KMS-11 (cell line): ENCODE results near the gene TMEM79.

ENCODE experiments used
- H2AFZ ChIP-seq: fragments of 200-600 bp; sonication (generic); 2 replicates; pipeline ENCODE4 v1.6.1; 2016; ENCODE audit warnings: antibody characterized with exemption, mixed run types, low read depth
- H3K27ac ChIP-seq: fragments of 200-600 bp; sonication (generic); 2 replicates; pipeline ENCODE4 v1.6.1; 2016; ENCODE audit warnings: mild to moderate bottlenecking, mixed run types
- H3K27me3 ChIP-seq: fragments of 200-600 bp; sonication (generic); 2 replicates; pipeline ENCODE4 v1.6.1; 2017; ENCODE audit warnings: mild to moderate bottlenecking, low read depth, mixed run types, moderate library complexity; ENCODE audit not compliant: insufficient read depth
- H3K36me3 ChIP-seq: fragments of 200-600 bp; sonication (generic); 2 replicates; pipeline ENCODE4 v1.6.1; 2017; ENCODE audit warnings: mild to moderate bottlenecking, mixed run types; ENCODE audit not compliant: insufficient read depth
- H3K4me1 ChIP-seq: fragments of 200-600 bp; sonication (generic); 2 replicates; pipeline ENCODE4 v1.6.1; 2016; ENCODE audit warnings: mild to moderate bottlenecking, low read depth, mixed run types; ENCODE audit not compliant: poor library complexity, severe bottlenecking
- H3K4me2 ChIP-seq: fragments of 200-600 bp; sonication (generic); 2 replicates; pipeline ENCODE4 v1.7.0; 2016; ENCODE audit warnings: mild to moderate bottlenecking, mixed run types
- H3K4me3 ChIP-seq: fragments of 200-600 bp; sonication (generic); IDR thresholded peaks from 2 replicates; pipeline ENCODE4 v1.6.1; 2017; ENCODE audit warnings: low read depth, low read length, mixed read lengths; ENCODE audit not compliant: insufficient read depth
- H3K79me2 ChIP-seq: fragments of 200-600 bp; sonication (generic); 2 replicates; pipeline ENCODE4 v1.6.1; 2016; ENCODE audit warnings: low read depth, mixed run types; ENCODE audit not compliant: insufficient read depth
- H3K9ac ChIP-seq: fragments of 200-600 bp; sonication (generic); 2 replicates; pipeline ENCODE4 v1.6.1; 2016; ENCODE audit warnings: mild to moderate bottlenecking, mixed run types
- H4K20me1 ChIP-seq: fragments of 200-600 bp; sonication (generic); 2 replicates; pipeline ENCODE4 v1.6.1; 2016; ENCODE audit warnings: mild to moderate bottlenecking, mixed run types; ENCODE audit not compliant: insufficient read depth
- TF ChIP-seq, protein P1 (sequence below): fragments of 200-600 bp; sonication (generic); conservative IDR thresholded peaks from 2 replicates; pipeline ENCODE4 v1.6.1; 2017; ENCODE audit warnings: low read depth, mild to moderate bottlenecking, antibody characterized with exemption, low read length, moderate library complexity, mixed read lengths

TMEM79 gene

DNA sequence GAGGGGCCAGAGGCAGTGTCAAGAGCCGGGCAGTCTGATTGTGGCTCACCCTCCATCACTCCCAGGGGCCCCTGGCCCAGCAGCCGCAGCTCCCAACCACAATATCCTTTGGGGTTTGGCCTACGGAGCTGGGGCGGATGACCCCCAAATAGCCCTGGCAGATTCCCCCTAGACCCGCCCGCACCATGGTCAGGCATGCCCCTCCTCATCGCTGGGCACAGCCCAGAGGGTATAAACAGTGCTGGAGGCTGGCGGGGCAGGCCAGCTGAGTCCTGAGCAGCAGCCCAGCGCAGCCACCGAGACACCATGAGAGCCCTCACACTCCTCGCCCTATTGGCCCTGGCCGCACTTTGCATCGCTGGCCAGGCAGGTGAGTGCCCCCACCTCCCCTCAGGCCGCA is 42.2 kb upstream of the TMEM79 start, which contains the start of gene BGLAP:
TSS of gene BGLAP (plus strand) at position 259 of the 400 bp plus-strand sequence. CDS start at position 307, 48 bp downstream.
- Histone ChIP-seq H4K20me1 (no peaks in the 10 kb centered on the region), H3K36me3 (no peaks in the 10 kb centered on the region), H3K27ac (no peak within 1 kb of the TSS), H3K4me1 (no peaks in the 10 kb centered on the region), H3K4me3 (no peak within 1 kb of the TSS), H3K79me2 (no peaks in the 10 kb centered on the region), H3K9ac (no peak within 1 kb of the TSS), H3K4me2 (no peak within 1 kb of the TSS), H2AFZ (no peak within 1 kb of the TSS), H3K27me3 (no peaks in the 10 kb centered on the region)
- TF ChIP-seq, protein P1, sequence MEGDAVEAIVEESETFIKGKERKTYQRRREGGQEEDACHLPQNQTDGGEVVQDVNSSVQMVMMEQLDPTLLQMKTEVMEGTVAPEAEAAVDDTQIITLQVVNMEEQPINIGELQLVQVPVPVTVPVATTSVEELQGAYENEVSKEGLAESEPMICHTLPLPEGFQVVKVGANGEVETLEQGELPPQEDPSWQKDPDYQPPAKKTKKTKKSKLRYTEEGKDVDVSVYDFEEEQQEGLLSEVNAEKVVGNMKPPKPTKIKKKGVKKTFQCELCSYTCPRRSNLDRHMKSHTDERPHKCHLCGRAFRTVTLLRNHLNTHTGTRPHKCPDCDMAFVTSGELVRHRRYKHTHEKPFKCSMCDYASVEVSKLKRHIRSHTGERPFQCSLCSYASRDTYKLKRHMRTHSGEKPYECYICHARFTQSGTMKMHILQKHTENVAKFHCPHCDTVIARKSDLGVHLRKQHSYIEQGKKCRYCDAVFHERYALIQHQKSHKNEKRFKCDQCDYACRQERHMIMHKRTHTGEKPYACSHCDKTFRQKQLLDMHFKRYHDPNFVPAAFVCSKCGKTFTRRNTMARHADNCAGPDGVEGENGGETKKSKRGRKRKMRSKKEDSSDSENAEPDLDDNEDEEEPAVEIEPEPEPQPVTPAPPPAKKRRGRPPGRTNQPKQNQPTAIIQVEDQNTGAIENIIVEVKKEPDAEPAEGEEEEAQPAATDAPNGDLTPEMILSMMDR, result no peak

DNA sequence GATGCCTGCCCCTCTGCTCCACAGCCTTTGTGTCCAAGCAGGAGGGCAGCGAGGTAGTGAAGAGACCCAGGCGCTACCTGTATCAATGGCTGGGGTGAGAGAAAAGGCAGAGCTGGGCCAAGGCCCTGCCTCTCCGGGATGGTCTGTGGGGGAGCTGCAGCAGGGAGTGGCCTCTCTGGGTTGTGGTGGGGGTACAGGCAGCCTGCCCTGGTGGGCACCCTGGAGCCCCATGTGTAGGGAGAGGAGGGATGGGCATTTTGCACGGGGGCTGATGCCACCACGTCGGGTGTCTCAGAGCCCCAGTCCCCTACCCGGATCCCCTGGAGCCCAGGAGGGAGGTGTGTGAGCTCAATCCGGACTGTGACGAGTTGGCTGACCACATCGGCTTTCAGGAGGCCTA is 41.4 kb upstream of the TMEM79 start:
- H3K79me2 ChIP-seq, result no peaks in the 10 kb centered on the region
- H3K27me3 ChIP-seq, result no peaks in the 10 kb centered on the region
- no peaks in the 10 kb centered on the region for H4K20me1 ChIP-seq
- no peak overlapping the region for H3K4me3 ChIP-seq
- no peak overlapping the region for H2AFZ ChIP-seq
- H3K4me2 ChIP-seq, result no peak overlapping the region
- H3K36me3 ChIP-seq, result no peaks in the 10 kb centered on the region
- TF ChIP-seq, protein P1, result no peak
- no peak overlapping the region for H3K27ac ChIP-seq
- H3K9ac ChIP-seq, result no peak overlapping the region
- H3K4me1 ChIP-seq, result no peaks in the 10 kb centered on the region

DNA sequence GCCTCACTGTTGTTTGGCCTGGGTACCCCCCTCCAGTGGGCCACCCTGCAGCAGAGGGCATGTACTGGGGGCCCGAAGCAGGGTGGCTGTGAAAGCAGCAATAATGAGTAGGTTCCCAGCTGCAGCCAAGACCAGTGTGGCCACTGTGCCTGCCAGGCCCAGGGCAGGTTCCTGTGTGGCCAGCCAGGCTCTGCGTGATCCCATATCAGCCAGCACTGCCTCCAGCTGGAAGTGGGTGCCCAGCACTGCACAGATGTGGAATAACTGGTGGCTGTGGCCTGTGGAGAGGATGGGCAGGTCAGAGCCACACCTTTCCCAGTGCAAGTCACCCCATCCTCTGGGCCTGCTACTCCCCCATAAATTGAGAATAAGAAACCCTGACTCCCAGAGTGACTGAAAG is 40.0 kb upstream of the TMEM79 start:
- H4K20me1 ChIP-seq, result no peaks in the 10 kb centered on the region
- no peaks in the 10 kb centered on the region for H3K4me1 ChIP-seq
- no peak overlapping the region for H3K4me2 ChIP-seq
- no peak overlapping the region; the same call in 1 of the 2 replicates for H3K27ac ChIP-seq
- TF ChIP-seq, protein P1, result no peak
- H3K9ac ChIP-seq, result no peak overlapping the region
- no peaks in the 10 kb centered on the region for H3K27me3 ChIP-seq
- H3K36me3 ChIP-seq, result no peaks in the 10 kb centered on the region; the same call in 1 of the 2 replicates
- no peak overlapping the region for H3K4me3 ChIP-seq
- no peak overlapping the region for H2AFZ ChIP-seq
- no peaks in the 10 kb centered on the region for H3K79me2 ChIP-seq

DNA sequence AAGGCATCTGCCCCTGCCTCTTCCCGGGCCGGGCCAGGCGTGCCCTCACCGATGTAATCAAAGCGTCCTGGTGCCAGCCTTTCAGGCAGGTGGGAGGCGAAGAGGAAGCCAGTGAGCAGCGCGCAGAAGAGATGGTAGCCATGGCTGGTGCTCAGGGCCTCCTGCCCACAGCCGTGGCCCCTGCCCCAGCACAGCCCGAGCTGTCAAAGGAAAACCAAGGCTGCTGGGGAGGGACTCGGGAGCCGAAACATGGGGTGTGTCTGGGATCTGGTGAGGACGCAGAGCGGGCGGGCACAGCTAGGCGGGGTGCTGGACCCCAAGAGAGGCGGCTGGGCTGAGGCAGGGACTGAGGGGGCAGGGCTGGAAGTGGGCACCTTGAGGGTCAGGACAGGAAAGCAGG is 39.4 kb upstream of the TMEM79 start:
- H2AFZ ChIP-seq, result no peak overlapping the region
- H4K20me1 ChIP-seq, result no peaks in the 10 kb centered on the region
- H3K27ac ChIP-seq, result no peak overlapping the region; the same call in 1 of the 2 replicates
- no peaks in the 10 kb centered on the region for H3K79me2 ChIP-seq
- H3K36me3 ChIP-seq, result no peaks in the 10 kb centered on the region; the same call in 1 of the 2 replicates
- TF ChIP-seq, protein P1, result no peak
- H3K9ac ChIP-seq, result no peak overlapping the region
- H3K4me2 ChIP-seq, result no peak overlapping the region
- no peaks in the 10 kb centered on the region for H3K27me3 ChIP-seq
- H3K4me3 ChIP-seq, result no peak overlapping the region
- no peaks in the 10 kb centered on the region for H3K4me1 ChIP-seq
